Fibroblast of lung (primary cell): Measurements from ENCODE around the gene CPEB4. TPM values are rescaled to one million over a fixed set of nuclear protein-coding genes. Genes with fewer than 3 reads are reported as not detected.

Source experiments
- DNase-seq, 2 donors: peaks; one replicate each; pipeline versions ENCODE4 v3.0.0 to v3.0.0-alpha.2; 2010; ENCODE audit warnings: low read depth in 2 of 2
- H2AFZ ChIP-seq: 2 replicates; pipeline ENCODE4 v1.5.1; 2012; ENCODE audit warnings: low read length, control low read depth, inconsistent platforms
- H3K27ac ChIP-seq: 2 replicates; pipeline ENCODE4 v1.5.1; 2011; ENCODE audit warnings: low read length, control low read depth; ENCODE audit not compliant: insufficient read depth
- H3K27me3 ChIP-seq: 2 replicates; pipeline ENCODE4 v1.5.1; 2011; ENCODE audit warnings: mild to moderate bottlenecking, low read length; ENCODE audit not compliant: control insufficient read depth, insufficient read depth
- H3K36me3 ChIP-seq: 2 replicates; pipeline ENCODE4 v1.5.1; 2011; ENCODE audit warnings: low read length; ENCODE audit not compliant: control insufficient read depth, insufficient read depth
- H3K4me1 ChIP-seq: 2 replicates; pipeline ENCODE4 v1.5.1; 2011; ENCODE audit warnings: low read length; ENCODE audit not compliant: control insufficient read depth, insufficient read depth; ENCODE audit errors: extremely low read depth
- H3K4me2 ChIP-seq: 2 replicates; pipeline ENCODE4 v1.5.1; 2011; ENCODE audit warnings: low read length, control low read depth; ENCODE audit not compliant: insufficient read depth; ENCODE audit errors: extremely low read depth
- H3K4me3 ChIP-seq, 4 experiments: fragments of 200-600 bp in 1 of 4; sonication (generic) in 1 of 4; replicated peaks in 1 of 4; 2 replicates each; pipeline ENCODE4 v1.5.1; 2011 to 2016; ENCODE audit warnings: low read length in 4 of 4, low read depth in 3 of 4, mild to moderate bottlenecking in 3 of 4, control low read depth in 2 of 4, inconsistent platforms in 1 of 4, mixed read lengths in 1 of 4; ENCODE audit not compliant: insufficient read depth in 1 of 4; ENCODE audit errors: control extremely low read depth in 1 of 4
- H3K79me2 ChIP-seq: 2 replicates; pipeline ENCODE4 v1.5.1; 2012; ENCODE audit warnings: mild to moderate bottlenecking, low read length, inconsistent platforms; ENCODE audit not compliant: control insufficient read depth, insufficient read depth
- H3K9ac ChIP-seq: 2 replicates; pipeline ENCODE4 v1.5.1; 2011; ENCODE audit warnings: mild to moderate bottlenecking, low read length, control low read depth; ENCODE audit not compliant: insufficient read depth
- H3K9me3 ChIP-seq: 2 replicates; pipeline ENCODE4 v1.5.1; 2012; ENCODE audit warnings: low read depth, low read length; ENCODE audit not compliant: control insufficient read depth, insufficient read depth
- H4K20me1 ChIP-seq: 2 replicates; pipeline ENCODE4 v1.5.1; 2011; ENCODE audit warnings: low read length; ENCODE audit not compliant: control insufficient read depth, insufficient read depth; ENCODE audit errors: extremely low read depth
- CTCF ChIP-seq, 2 donors: IDR thresholded peaks in 1 of 2; conservative IDR thresholded peaks in 1 of 2; 1 replicate in 1 of 2; 2 replicates in 1 of 2; pipeline ENCODE4 v1.5.1; 2011 to 2012; ENCODE audit warnings: low read length in 2 of 2, control low read depth in 1 of 2, inconsistent platforms in 1 of 2, low read depth in 1 of 2, mild to moderate bottlenecking in 1 of 2
- EZH2 ChIP-seq: IDR thresholded peaks from 2 replicates; pipeline ENCODE4 v1.5.1; 2012; ENCODE audit warnings: low read length, control low read depth, mild to moderate bottlenecking; ENCODE audit errors: missing control alignments
- polyA plus RNA-seq, 2 donors: library from polyadenylated mRNA; depleted of rRNA in 1 of 2; stranded (reverse) in 1 of 2; unstranded in 1 of 2; fragments of >200 nt; gene quantifications; 2 replicates each; pipeline ENCODE4 v1.2.1, GENCODE V29; 2011 to 2012; ENCODE audit warnings: missing spikeins in 1 of 2
- total RNA-seq: library from RNA; depleted of rRNA; stranded (reverse); fragments of >200 nt; gene quantifications from 2 replicates; pipeline ENCODE4 v1.2.1, GENCODE V29; 2014

CPEB4 gene
- total and polyA plus RNA-seq, 2 donors (not counting 1 experiment from before 2014, with no cell fraction given), result 19.9 to 23.6 TPM

- H3K4me2 ChIP-seq, result no peak overlapping the region
- no peaks in the 10 kb centered on the region for H3K9me3 ChIP-seq
- no peaks in the 10 kb centered on the region for H3K4me1 ChIP-seq
- H2AFZ ChIP-seq, result no peak overlapping the region
- no peaks in the 10 kb centered on the region for H3K79me2 ChIP-seq
- no peak for DNase-seq
- no peaks in the 10 kb centered on the region for H4K20me1 ChIP-seq
- TF ChIP-seq CTCF (conservative IDR thresholded peaks at IDR 0.05 in 1 of 2, IDR thresholded peaks at IDR 0.05 in 1 of 2; ENCODE audit: low read depth in 1 of 2, low read length in 2 of 2), result no peak
- no peak for TF ChIP-seq EZH2
- H3K9ac ChIP-seq, result no peak overlapping the region
- H3K27ac ChIP-seq, result no peak overlapping the region
- H3K4me3 ChIP-seq, result no peak overlapping the region
- no peaks in the 10 kb centered on the region for H3K27me3 ChIP-seq
- no peaks in the 10 kb centered on the region for H3K36me3 ChIP-seq
Observed at GRCh38 chr5:173849908-173850307, 38.2 kb upstream of the CPEB4 start.

- Histone ChIP-seq H3K4me2 (no peak overlapping the region), H3K9ac (no peak overlapping the region), H3K4me3 (no peak overlapping the region), H3K27me3 (no peaks in the 10 kb centered on the region), H2AFZ (no peak overlapping the region), H3K36me3 (no peaks in the 10 kb centered on the region), H3K4me1 (no peaks in the 10 kb centered on the region), H3K27ac (no peak overlapping the region), H3K9me3 (no peaks in the 10 kb centered on the region), H4K20me1 (no peaks in the 10 kb centered on the region), H3K79me2 (no peaks in the 10 kb centered on the region)
- no peak for DNase-seq
- no peak for TF ChIP-seq CTCF (conservative IDR thresholded peaks at IDR 0.05 in 1 of 2, IDR thresholded peaks at IDR 0.05 in 1 of 2; ENCODE audit: low read depth in 1 of 2, low read length in 2 of 2)
Observed at GRCh38 chr5:173850659-173851058, 37.5 kb upstream of the CPEB4 start.

GRCh38 chr5:173851595-173852243, 36.4 kb upstream of the CPEB4 start:
- TF ChIP-seq EZH2, result no peak
- no peak for TF ChIP-seq CTCF (conservative IDR thresholded peaks at IDR 0.05 in 1 of 2, IDR thresholded peaks at IDR 0.05 in 1 of 2; ENCODE audit: low read depth in 1 of 2, low read length in 2 of 2)
- Histone ChIP-seq H3K4me2 (no peak overlapping the region), H3K36me3 (no peaks in the 10 kb centered on the region), H3K27me3 (no peaks in the 10 kb centered on the region), H4K20me1 (no peaks in the 10 kb centered on the region), H3K4me3 (no peak overlapping the region), H3K79me2 (no peaks in the 10 kb centered on the region), H3K9ac (no peak overlapping the region), H2AFZ (no peak overlapping the region), H3K4me1 (no peaks in the 10 kb centered on the region), H3K9me3 (no peaks in the 10 kb centered on the region), H3K27ac (no peak overlapping the region)
- no peak for DNase-seq
